Inflammatory macrophage (primary cell): ENCODE results near the gene ANKRD23.

Experiments used
- DNase-seq, 2 donors: peaks; one replicate each; pipeline ENCODE4 v3.0.0-alpha.2; 2020 to 2022

ANKRD23 gene

DNA sequence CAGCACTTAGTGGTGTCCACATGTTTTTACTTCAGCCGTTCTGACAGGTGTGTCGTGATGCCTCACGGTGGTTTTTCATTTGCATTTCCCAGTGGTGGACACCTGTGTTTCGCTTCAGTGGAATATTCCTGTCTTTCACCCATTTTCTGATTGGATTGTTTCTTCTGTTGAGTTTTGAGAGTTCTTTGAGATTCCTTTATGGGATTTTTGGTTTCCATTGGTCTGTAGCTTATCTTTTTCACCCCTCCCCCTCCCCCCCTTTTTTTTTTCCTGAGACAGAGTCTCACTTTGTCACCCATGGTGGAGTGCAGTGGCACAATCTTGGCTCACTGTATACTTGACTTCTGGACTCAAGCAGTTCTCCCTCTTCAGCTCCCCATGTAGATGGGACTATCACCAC is 8.0 kb downstream of the ANKRD23 start:
- no peak for DNase-seq

DNA sequence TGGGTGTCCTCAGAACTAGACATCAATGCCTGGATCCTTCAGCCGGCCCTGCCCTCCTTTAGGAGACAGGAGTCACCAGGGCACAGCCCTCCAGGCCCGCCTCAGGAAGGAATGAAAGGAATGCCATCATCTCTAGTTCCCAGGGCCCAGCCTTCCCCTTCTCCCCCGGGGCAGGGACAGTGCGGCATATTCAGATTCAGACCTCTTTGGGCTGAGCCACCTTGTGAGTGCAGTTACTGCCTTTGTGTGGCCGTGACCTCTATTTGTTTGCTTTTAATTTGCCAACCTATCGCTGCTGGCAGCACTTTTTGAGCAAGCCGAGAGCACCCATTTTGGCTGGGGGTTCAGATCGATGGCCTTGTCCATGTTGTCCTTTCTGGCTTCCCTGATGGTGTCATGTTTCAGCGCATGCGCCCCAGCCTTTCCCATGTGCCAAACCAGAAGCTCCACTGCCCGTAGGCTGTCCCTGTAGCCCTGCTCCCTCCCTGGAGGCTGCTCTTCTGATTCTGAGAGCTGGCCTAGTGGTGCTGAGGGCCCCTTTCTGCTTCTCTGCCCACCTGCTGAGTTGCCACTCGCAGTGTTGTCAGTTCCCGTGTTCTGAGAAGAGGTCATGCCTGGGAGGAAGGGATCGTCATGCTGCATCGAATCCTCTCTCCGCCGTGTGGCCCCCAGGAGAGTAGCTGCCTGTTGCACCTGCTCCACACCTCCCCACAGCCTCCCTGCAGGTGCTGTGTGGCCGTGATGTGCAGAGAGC is 10.9 kb downstream of the ANKRD23 start:
- DNase-seq, result no peak

DNA sequence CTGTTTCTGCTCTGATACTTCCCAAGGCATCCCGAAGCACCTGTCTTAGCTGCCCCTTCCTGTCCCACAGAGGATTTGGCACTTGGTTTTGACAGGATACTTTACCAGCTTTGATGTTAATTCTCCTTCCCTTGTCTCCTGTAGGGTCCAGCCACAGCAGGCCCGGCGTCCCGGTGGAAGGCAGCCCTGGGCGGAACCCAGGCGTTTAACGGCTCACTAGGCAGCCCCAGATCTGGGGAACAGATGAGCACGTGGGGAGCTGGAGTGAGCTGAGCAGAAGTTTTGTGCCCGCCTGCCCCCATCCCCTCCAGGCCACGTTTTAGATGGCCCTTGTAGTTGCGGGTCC is 11.4 kb downstream of the ANKRD23 start:
- DNase-seq, result no peak

DNA sequence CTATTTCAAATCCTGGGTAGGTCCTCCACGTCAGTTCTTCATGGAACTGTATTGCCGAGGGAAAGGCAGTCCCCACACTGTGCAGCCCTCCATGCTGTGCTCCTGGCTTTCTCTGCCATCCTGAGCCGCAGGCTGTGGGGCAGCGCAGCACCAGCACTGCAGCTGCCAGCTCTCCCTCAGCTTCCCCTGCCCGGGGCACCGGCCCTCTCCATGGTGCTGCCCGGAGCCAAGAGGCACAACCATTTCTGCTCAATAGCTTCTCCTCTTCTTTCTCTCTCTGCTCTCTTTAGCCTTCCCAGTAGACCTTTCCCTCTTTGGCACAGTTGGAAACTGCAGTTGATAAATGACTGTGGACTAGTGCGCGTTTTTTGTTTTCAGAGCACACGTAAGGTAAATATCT is 12.1 kb downstream of the ANKRD23 start:
- no peak for DNase-seq

DNA sequence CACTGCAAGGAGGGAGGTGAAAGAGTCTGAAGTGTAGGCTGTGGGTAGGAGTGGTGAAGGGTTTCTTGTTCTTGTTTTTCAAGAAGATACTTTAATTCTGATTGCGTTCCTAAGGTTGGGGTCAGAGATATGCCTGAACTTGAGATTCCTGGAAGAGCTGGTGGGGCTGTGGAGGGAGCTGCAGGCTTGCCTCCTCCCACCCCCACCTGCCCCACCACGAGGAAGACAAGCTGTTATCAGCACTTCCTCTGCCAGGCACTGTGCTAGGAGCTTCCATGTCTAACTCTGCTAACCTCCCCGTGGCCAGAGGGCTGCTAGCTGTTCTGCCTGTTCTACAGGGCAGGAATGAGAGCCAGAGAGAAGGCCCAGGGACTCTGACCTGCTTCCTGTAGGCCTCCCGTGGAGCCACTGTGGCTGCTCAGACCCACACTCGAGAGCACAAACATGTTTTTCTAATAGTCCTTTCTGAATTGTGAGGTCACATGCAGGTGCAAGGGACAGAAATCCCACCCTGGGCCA is 13.7 kb downstream of the ANKRD23 start:
- DNase-seq, result no peak

DNA sequence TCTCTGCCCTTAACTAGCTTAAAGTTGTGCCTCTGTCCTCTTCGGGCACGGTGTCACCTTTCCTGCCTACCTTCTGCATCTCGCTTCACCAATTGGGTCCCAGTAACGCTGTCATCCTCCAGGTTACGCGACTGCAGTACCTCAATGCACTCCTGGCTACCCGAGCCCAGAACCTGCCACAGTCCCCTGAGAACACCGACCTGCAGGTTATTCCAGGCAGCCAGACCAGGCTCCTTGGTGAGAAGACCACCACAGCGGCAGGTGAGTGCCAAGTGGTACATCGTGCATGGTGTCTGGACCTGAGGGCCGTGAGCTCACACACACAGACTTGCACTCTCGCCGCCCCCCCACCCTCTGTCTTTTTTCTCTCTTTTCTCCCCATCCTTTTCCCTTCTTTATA is 14.9 kb downstream of the ANKRD23 start:
- no peak for DNase-seq

DNA sequence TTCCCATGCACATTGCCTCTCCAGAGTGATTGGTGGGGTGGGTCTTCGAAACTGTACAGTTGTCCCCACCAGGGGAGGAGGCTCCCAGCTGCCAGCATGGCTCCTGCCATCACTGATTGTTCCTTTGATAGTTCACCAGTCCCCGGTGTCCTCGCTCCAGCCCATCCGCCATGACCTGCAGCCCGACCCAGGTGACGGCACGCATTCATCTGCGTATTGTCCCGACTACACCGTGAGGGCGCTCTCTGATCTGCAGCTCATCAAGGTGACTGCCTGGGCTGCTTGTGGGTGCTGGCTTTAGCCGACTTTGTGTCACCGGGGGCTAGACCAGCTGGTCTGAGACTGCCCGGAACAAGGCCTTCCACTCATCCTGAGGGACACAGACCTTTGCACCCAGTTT is 15.4 kb downstream of the ANKRD23 start:
- no peak for DNase-seq

DNA sequence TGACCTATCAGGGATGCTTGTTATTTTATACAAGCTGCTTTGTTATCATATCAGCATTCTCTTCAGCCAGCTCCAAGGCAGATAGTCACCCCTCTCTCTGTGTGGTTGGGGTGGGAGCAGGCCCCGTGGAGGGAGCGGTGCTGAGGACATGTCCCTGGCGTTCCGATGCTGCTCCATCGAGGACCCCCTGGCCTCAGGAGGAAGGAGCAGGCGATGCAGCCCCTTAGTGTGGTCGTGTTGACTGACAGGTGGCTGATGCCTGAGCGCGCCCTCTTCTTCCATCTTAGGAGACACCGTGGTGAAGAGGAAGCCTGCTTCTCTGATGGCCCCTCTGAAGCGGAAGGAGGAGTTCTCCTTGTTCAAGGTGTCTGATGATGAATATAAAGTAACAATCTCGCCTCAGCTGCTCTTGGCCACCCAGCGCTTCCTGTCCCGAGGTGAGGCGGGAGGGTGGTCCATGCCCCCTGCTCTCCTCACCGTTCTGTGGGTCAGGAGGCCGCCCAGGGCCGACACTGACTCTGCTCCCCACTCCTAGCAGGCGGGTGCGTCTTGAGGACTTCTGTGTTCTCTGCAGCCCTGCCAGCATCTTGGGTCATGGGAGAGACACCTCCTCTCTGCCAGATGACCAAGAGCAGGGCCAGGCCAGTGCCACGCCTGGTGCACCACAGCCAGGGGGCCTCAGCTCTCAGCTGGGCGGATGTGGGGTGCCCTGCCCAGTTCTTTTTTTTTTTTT is 17.1 kb downstream of the ANKRD23 start:
- no peak for DNase-seq

DNA sequence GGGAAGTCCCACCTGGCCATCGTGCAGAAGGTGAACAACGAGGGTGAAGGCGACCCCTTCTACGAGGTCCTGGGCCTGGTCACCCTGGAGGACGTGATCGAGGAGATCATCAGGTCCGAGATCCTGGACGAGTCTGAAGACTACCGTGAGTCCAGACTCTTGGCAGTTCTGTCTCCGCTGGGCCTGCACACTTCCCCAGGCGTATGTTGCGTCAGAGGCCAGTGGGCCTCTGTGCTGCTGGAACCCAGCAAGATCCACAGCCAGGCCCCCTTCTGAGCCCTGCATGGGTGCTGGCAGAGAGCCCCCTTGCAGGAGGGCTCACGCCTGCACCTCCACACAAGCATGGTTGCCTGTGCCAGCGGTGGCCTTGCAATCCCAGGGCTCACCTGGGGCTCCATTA is 18.8 kb downstream of the ANKRD23 start:
- no peak for DNase-seq

DNA sequence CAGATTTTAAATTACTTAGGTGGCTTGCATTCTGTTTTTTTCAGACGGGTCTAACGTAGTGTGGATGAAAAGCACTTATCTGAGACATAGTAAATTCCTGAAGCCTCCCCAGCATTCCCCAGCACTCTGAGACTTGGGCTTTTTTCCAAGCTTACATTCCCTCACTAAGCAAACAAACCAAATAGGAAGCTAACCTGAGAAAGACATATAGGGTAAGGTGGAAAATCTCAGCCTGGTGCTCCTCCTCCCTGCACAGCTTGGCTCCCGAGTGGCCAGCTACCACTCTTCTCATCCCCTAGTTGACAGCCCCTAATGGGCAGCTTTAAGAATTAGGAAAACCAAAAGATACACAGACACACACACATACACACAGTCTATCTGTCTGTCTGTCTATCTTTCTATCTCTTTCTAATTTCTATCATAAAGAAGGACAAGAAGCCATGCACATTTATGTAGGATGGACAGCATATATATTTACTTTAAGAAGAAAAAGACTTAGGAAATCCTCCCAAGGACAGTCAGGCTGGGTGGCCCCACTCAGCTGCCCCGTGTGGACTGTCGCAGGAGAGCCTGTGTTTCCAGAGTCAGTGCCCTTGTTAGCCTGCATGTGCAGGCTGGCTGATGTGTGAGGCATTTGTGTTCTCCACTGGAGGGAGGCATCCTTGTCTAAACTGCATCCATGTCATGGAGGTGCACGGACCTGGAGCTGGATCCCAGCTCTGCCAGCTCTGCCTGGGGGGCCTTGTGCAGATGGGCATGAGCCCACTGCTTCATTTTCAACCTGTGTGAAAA is 19.5 kb downstream of the ANKRD23 start:
- no peak for DNase-seq

DNA sequence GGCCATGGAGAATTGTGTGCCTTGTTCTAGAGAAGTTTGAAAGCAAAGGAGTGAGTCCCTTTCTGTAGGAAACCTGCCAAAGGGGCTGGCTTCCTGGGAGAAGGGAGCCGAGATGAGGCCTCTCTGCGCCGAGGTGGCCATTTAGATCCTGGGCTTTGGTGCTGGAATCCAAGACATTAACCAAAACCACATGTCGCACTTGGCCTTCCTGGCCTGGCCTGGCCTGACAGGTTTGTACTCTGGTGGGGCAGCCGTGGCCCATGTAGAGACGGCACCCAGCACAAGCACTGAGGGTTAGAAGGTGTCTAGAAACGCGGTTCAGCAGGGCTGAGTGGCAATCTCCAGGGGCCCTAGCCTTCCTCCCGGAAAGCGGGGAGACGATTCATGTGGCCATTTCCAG is 20.6 kb downstream of the ANKRD23 start:
- no peak for DNase-seq

DNA sequence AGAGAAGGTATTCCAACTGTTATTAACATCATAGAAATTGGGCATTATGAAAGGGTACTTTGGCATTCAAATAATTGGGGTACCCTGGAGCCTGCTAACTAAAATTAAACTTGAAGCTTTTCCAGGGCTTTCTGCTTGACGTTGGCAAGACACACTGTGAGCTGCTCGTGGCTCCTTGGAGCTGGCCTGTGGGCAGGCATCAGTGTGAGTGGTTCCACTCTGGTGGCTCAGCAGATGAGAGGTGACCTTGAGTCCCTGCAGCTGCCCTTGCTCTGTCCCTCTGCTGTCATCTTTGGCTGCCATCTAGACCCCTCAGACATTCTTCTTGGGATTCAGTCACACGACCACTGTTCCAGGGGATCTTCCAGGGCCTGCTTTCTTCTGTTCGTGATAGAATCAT is 21.0 kb downstream of the ANKRD23 start:
- no peak for DNase-seq

DNA sequence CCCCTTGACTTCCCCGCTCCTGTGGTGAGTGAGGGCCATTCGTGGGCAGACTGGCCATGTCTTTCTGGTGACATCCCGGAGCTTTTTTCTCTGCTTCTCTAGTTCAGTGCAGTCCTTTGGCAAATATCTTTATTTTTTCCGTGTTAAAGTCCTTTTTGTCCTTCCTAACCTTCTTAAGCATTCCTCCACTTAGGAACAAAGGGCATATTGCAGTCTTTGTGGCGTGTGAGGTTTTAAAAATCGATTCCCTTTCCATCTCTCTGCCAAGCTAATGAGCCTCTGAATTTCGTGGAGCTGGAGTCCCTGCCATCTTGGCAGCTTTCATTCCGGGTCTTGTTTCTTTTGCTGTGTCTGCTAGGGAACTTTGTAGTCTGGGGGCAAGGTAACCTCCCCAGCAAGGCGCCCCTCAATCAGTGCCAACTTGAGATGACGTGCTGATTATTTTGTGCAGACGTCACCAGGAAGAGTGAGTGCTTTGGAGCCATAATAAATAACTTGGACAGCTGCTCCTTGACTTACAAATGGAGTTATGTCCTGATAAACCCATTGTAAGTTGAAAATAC is 22.6 kb downstream of the ANKRD23 start:
- DNase-seq, result no peak

DNA sequence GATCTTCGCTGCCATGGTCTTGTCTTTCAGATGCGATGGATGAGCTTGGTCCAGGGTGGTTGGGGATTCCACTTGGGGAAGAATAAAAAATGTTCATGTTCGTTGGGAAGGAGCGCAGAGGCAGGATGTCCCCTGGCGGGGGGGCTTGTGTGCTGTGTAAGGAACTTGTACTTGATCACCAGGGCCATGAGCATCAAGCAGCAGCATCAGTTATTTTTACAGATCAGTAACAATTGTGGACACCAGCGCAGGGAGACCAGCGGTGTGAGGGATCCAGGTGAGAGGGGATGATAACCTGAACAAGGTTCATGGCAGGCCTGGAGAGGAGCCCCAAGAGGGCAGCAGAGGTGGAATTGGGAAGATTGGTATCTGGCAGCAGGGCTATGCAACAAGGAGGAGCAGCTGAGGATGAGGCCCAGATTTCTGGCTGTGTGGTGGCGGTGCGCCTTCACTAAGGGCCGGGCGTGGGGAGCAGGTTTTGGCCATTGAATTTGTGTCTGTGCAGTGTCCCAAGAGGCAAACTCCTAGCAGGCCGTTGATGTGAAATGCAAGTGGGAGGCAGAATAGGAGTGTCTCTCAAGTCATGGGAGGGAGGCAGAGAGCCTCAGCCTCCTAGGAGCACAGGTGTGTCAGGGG is 23.8 kb downstream of the ANKRD23 start:
- DNase-seq, result no peak

DNA sequence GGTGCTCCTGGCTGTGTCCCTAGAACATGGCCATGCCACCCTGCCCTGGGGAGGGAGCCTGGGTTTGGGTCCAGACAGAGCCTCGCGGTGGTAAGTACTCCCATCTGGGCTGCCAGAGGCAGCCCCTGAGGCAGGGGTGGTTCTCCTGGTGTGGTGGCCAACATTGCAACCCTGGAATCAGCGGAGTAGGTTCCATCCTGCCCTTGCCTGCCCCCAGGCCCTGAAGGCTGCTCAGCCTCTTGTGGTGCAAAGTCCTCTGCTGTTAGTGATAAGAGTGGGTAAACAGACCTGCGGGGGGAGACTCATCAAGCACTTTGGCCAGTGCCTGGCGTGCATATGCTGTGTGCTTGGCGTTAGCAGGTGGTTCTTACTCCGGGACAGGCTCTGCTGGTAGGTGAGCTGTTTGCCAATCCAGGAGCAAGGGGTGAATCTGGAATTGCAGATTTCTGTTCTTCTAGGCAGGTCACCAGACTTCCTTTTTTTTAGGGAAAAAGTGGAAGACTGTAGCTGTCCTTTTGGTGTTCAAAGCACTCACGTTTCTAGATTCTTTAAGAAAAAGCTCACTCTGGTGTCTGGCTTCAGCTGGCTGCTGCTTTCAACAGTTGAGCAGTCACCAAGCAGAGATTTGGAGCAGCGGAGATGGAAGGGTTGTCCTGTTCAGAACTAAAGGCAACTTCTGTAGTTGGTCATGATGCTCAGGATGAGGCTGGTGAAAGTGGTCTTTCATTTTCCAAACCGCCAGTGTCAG is 24.5 kb downstream of the ANKRD23 start:
- DNase-seq, result no peak

DNA sequence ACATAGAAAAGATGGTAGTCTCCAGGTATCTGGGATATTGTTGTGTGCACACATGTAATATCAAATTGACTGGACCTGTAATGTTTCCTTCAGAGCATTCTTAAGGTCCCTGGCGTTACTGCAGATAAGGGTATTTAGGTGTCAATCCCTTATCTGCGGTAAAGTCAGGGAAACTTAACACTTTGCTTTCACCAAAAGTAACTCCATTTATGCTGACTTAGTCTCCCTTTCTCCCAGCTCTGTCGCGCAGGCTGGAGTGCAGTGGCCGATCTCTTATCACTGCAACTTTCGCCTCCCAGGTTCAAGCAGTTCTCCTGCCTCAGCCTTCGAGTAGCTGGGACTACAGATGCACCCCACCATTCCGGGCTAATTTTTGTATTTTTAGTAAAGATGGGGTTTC is 25.9 kb downstream of the ANKRD23 start:
- no peak for DNase-seq

DNA sequence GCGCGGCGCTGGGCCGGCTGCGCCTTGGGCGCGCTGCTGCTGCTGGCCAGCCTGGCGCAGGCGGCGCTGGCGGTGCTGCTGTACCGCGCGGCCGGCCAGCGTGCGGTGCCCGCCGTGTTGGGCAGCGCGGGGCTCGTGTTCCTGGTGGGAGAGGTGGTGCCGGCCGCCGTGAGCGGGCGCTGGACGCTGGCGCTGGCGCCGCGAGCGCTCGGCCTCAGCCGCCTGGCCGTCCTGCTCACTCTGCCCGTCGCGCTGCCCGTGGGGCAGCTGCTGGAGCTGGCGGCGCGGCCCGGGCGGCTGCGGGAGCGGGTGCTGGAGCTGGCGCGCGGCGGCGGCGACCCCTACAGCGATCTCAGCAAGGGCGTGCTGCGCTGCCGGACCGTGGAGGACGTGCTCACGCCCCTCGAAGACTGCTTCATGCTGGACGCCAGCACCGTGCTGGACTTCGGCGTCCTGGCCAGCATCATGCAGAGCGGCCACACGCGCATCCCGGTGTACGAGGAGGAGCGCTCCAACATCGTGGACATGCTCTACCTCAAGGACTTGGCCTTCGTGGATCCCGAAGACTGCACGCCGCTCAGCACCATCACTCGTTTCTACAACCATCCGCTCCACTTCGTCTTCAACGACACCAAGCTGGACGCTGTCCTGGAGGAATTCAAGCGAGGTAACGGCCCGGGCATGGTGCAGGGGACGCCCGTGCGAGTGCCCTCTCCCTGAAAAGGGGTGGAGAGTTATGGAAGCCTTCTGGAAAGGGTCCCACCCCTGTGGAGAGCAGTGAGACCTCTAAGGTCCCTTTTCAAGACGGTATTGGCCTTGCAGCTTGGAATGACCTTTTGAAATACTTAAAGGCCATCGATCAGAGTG is 26.8 kb downstream of the ANKRD23 start:
- DNase-seq, result no peak

DNA sequence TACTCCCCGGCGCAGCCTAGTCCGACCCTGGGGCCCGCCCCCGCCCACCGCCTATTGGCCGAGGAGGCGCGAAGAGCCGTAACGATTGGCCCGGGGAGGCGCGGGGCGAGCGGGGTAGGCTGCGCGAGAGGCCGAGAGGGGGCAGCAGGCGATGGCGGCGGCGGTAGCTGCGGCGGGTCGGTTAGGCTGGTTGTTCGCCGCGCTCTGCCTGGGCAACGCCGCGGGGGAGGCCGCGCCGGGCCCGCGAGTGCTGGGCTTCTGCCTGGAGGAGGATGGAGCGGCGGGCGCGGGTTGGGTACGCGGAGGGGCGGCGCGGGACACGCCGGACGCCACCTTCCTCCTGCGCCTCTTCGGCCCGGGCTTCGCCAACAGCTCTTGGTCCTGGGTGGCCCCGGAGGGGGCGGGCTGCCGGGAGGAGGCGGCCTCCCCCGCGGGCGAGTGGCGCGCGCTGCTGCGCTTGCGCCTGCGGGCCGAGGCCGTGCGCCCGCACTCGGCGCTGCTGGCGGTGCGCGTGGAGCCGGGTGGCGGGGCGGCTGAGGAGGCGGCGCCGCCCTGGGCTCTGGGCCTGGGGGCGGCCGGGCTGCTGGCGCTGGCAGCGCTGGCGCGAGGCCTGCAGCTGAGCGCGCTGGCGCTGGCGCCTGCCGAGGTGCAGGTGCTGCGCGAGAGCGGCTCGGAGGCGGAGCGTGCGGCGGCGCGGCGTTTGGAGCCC is 27.5 kb downstream of the ANKRD23 start, which contains the start of gene CNNM3:
Gene CNNM3, plus strand, starts transcription at position 142 of the 709 bp plus-strand sequence. Its CDS starts 10 bp downstream, at position 152.
- DNase-seq, result peak; percentile 93

DNA sequence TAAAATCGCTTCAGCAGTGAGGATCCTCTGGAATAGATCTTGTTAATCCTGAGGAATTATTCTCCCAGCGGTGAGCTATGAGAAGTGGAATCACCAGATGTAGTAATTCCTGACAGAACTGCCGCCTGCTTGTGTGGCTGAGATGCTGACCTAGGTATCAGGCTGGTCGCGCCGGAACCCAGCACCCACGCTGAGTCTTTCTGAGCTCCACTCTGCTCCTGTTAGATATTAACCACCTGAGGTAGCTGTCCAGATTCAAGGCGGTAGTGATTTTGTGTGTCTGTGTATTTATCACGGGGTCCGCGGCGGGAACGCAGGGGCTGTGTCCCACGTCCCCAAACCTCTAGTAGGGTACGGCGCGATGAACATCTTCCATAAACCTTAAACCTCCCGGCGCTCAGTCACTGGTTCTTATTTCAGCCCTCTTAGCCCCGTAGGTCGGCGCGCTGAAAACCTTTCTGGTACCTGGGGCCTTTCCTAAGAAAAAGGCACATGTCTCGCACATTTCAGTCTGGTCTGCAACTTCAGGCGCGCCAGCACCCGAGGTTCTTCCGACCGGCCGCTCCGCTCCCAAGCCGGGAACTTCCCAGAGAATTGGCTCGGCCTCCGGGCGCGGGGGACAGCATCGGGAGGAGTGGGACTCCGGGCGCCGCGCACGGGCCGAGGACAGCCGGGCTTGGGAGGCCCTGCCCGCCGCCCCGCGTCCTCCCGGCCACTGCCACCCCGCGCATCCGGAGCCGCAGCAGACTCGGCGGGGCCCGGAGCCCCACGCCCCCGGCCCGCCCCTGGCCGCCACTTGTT is 28.3 kb downstream of the ANKRD23 start:
- DNase-seq, result peak in 1 of 2 donors; percentile 8
